Measurements from ENCODE around the gene PTPN5.

GRCh38 chr11:18774801-18775200 lies 16.8 kb downstream of the PTPN5 start:
- TF ChIP-seq CTCF (IDR thresholded peaks at IDR 0.05; ENCODE audit: insufficient read depth, low read length) (no peak), POLR2AphosphoS5 (IDR thresholded peaks at IDR 0.05; ENCODE audit: low read depth) (no peak), SPI1 (IDR thresholded peaks at IDR 0.05; ENCODE audit: borderline replicate concordance, low read depth) (no peak), REST (IDR thresholded peaks at IDR 0.05; ENCODE audit: insufficient replicate concordance, low read depth) (no peak), GABPA (IDR thresholded peaks at IDR 0.05; ENCODE audit: low read depth) (no peak)

Data from HL-60 (cell line).